ENCODE measurements around the gene ZNF560. TPM values are rescaled to one million over a fixed set of nuclear protein-coding genes. Genes with fewer than 3 reads are reported as not detected.

ZNF560 gene
- total and polyA plus RNA-seq, 2 of the 13 experiments (the other 11 are each of a cell fraction or from before 2014, with no cell fraction given), result not detected

GRCh38 chr19:9435279-9436268 is 62.8 kb downstream of the ZNF560 start, which contains the start of gene ZNF266 (continued):
- TF ChIP-seq GABPA (IDR thresholded peaks at IDR 0.05; ENCODE audit: low read depth, low read length), result peak; percentile 89
- peak; percentile 97 for TF ChIP-seq GABPA (CRISPR knock-in tag; IDR thresholded peaks at IDR 0.05; ENCODE audit: low read depth)
- peak; percentile 60; the same call in 1 of the 2 replicates for TF ChIP-seq PHF21A (CRISPR knock-in tag; IDR thresholded peaks at IDR 0.05)
- TF ChIP-seq SAP130 (CRISPR knock-in tag; IDR thresholded peaks at IDR 0.05; ENCODE audit: low read depth), result peak; percentile 95
- peak; percentile 98 for TF ChIP-seq GABPB1 (CRISPR knock-in tag; IDR thresholded peaks at IDR 0.05)
- peak; percentile 74 for TF ChIP-seq SALL1 (CRISPR knock-in tag; IDR thresholded peaks at IDR 0.05)
- TF ChIP-seq NFYB (CRISPR knock-in tag; IDR thresholded peaks at IDR 0.05), result peak; percentile 14; the same call in 1 of the 2 replicates
- TF ChIP-seq ZNF737 (CRISPR knock-in tag; IDR thresholded peaks at IDR 0.05; ENCODE audit: borderline replicate concordance), result no peak
- TF ChIP-seq ZBTB37 (CRISPR knock-in tag; IDR thresholded peaks at IDR 0.05), result no peak
- TF ChIP-seq MIER3 (CRISPR knock-in tag; IDR thresholded peaks at IDR 0.05; ENCODE audit: borderline replicate concordance), result peak; percentile 52; the same call in 1 of the 2 replicates

- no peaks in the 10 kb centered on the region; a peak in 1 of 5 replicates for H3K27me3 ChIP-seq (ENCODE audit: control insufficient read depth in 1 of 2, insufficient read depth in 2 of 2, low read length in 2 of 2)
- peaks cover 10 to 21% of the 10 kb centered on the region in 2 experiments; a peak in 3 of 5 replicates for H3K36me3 ChIP-seq (replicated peaks in 1 of 2; ENCODE audit: control insufficient read depth in 1 of 2, insufficient read depth in 2 of 2, low read length in 2 of 2)
- TF ChIP-seq SMC3 (IDR thresholded peaks at IDR 0.05; ENCODE audit: low read length), result peak; percentile 50
- TF ChIP-seq CBX5 (CRISPR knock-in tag; IDR thresholded peaks at IDR 0.05; ENCODE audit: borderline replicate concordance), result peak; percentile 13; the same call in 1 of the 2 replicates
- TF ChIP-seq HCFC1 (IDR thresholded peaks at IDR 0.05; ENCODE audit: low read depth, low read length), result no peak
- no peak for TF ChIP-seq SIX1 (CRISPR knock-in tag; IDR thresholded peaks at IDR 0.05; ENCODE audit: borderline replicate concordance)
- TF ChIP-seq STAG1 (CRISPR knock-in tag; IDR thresholded peaks at IDR 0.05), result peak; percentile 61
- no peak for TF ChIP-seq PHB2 (IDR thresholded peaks at IDR 0.05; ENCODE audit: partially characterized antibody)
- TF ChIP-seq CTCF (CRISPR knock-in tag; IDR thresholded peaks at IDR 0.05), result peak; percentile 73
- FAIRE-seq, result no peak
- CTCF ChIA-PET (ENCODE audit: low intra/inter-chr PET ratio, low total read pairs), result interaction anchor here (1.2 kb wide), 1 partner anchor 119 kb away, joined by 3 read pairs; no protein-coding TSS in a partner anchor
- DNase-seq (ENCODE audit: low spot score), result no peak
- no TSS peak for BruUV-seq (replicated peaks)
- H3K4me1 ChIP-seq (ENCODE audit: insufficient read depth, low read length), result peaks cover 17% of the 10 kb centered on the region
- no peak overlapping the region for H3K9ac ChIP-seq (ENCODE audit: insufficient read depth, low read depth, low read length)
- H3K27ac ChIP-seq (ENCODE audit: extremely low read length, insufficient read depth, low read length), result no peak overlapping the region
- intact Hi-C loops (cut with micrococcal nuclease; ENCODE audit: unreplicated experiment), result loop anchor here (10.0 kb wide), 1 partner anchor 297 kb away; no protein-coding TSS in a partner anchor
- peaks cover 17% of the 10 kb centered on the region for H3K79me2 ChIP-seq (ENCODE audit: insufficient read depth, low read length)
- in situ Hi-C loops (cut with HindIII; ENCODE audit: extremely low pct_ligation_motif_present, low pct_unique_long_range_greater_than_20kb), result no loop called here
- H2AFZ ChIP-seq (ENCODE audit: low read length), result no peak overlapping the region
- no peak overlapping the region for H3K4me2 ChIP-seq (ENCODE audit: low read depth, low read length)
- no peak overlapping the region for H3K4me3 ChIP-seq (replicated peaks in 1 of 3; ENCODE audit: insufficient read depth in 1 of 3, low read depth in 2 of 3, low read length in 3 of 3)
- H4K20me1 ChIP-seq (ENCODE audit: insufficient read depth, low read length), result no peaks in the 10 kb centered on the region
- POLR2A ChIA-PET, result no interaction called here
- no peak for ATAC-seq
- 100% methylated on average over 5 of the region's 7 CpGs for whole genome bisulfite sequencing (ENCODE audit: low lambda C conversion rate)
- H3K9me3 ChIP-seq (ENCODE audit: low read length), result no peaks in the 10 kb centered on the region
These were observed 66.9 kb downstream of the ZNF560 start for GRCh38 chr19:9431475-9431874.
